Activated T-cell treated with anti-CD3 and anti-CD28 coated beads, Interleukin-2, amount 50 U/mL, for 24 hours (primary cell): Measurements from ENCODE around the gene DPPA4.
"Not testable (repeated sequence)": the region's sequence is repeated elsewhere in the genome, so short reads cannot be mapped to it uniquely, and the experiment has no call there.

Experiments
- DNase-seq: peaks from one replicate; pipeline ENCODE4 v3.0.0-alpha.2; 2020
- H3K27ac Mint-ChIP-seq: 2 replicates; pipeline ENCODE4 v1.8.0; 2020; ENCODE audit warnings: mild to moderate bottlenecking, mixed read lengths
- H3K27me3 Mint-ChIP-seq: 2 replicates; pipeline ENCODE4 v1.8.0; 2020; ENCODE audit warnings: mixed read lengths
- H3K36me3 Mint-ChIP-seq: 2 replicates; pipeline ENCODE4 v1.8.0; 2020; ENCODE audit warnings: low read depth, mixed read lengths
- H3K4me1 Mint-ChIP-seq: 2 replicates; pipeline ENCODE4 v1.8.0; 2020; ENCODE audit warnings: low read depth, mixed read lengths
- H3K4me3 Mint-ChIP-seq: 2 replicates; pipeline ENCODE4 v1.8.0; 2020; ENCODE audit warnings: mild to moderate bottlenecking, moderate library complexity, mixed read lengths
- H3K9me3 Mint-ChIP-seq: 2 replicates; pipeline ENCODE4 v1.8.0; 2020; ENCODE audit warnings: mixed read lengths

The DPPA4 gene, protein sequence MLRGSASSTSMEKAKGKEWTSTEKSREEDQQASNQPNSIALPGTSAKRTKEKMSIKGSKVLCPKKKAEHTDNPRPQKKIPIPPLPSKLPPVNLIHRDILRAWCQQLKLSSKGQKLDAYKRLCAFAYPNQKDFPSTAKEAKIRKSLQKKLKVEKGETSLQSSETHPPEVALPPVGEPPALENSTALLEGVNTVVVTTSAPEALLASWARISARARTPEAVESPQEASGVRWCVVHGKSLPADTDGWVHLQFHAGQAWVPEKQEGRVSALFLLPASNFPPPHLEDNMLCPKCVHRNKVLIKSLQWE

DNA sequence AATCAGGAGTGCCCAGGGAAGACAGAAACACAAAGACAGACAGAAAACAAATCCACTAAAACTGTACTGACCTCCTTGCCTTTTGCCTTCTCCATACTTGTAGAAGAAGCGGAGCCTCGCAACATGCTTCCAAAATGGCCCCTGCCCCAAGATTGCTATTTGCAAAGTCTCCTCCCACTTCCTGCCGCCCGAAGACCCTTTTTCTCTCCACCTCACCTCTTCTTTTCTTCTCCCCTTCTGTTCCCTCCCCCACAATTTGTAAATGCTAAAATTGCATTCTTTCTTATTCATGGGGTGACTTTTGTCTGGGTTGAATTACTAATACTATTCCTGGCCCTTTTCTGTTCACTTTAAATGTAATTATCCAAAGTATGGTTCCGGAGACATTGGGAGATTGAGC lies at the start of gene DPPA4:
Gene DPPA4 (minus strand): TSS at position 154 of the 400 bp plus-strand sequence. CDS start 29 bp downstream, at position 125.
- H3K4me3 Mint-ChIP-seq = peak within 1 kb of the TSS; percentile 74
- H3K27me3 Mint-ChIP-seq = peaks cover 43% of the 10 kb centered on the region
- H3K27ac Mint-ChIP-seq = no peak within 1 kb of the TSS
- no peak for DNase-seq
- peaks cover 13% of the 10 kb centered on the region for H3K4me1 Mint-ChIP-seq
- H3K9me3 Mint-ChIP-seq = no peaks in the 10 kb centered on the region
- no peaks in the 10 kb centered on the region for H3K36me3 Mint-ChIP-seq

DNA sequence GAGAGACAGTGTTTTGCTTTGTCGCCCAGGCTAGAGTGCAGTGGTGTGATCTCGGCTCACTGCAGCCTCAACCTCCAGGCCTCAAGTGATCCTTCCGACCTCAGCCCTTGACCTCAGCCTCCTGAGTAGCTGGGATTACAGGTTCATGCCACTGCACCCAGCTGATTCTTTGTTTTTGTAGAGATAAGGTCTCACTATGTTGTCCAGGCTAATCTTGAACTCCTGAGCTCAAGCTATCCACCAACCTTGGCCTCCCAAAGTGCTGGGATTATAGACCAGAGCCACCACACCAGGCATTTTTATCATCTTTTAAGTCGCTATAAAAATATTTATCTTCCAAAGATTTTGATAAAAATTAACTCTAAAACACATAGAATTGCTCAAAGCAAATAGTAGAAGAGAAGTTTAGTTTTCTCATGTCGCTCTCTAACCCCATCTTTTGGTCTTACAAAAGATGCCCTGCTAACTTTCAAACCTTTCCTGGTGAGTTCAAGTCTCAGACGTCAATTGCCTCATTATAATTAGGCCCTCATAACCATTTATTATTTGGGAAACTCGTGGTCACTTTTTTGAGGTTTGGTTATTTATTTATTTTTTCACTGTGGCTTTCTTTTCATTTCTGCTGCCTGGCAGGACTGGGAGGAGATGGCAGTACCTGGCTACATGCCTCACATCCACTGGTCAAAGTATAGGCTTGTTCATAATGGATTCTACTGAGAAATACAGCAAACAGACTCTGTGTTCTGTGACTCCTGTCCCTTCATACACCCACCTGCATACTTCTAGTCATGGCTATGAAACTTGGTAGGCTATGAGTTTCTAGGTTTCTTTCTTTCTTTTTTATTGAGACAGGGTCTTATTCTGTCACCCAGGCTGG lies 48.3 kb upstream of the DPPA4 start:
- no peaks in the 10 kb centered on the region for H3K36me3 Mint-ChIP-seq
- peaks cover 7% of the 10 kb centered on the region for H3K27me3 Mint-ChIP-seq
- no peaks in the 10 kb centered on the region for H3K4me1 Mint-ChIP-seq
- DNase-seq = no peak
- no peak overlapping the region for H3K4me3 Mint-ChIP-seq
- no peaks in the 10 kb centered on the region for H3K9me3 Mint-ChIP-seq
- H3K27ac Mint-ChIP-seq = no peak overlapping the region

DNA sequence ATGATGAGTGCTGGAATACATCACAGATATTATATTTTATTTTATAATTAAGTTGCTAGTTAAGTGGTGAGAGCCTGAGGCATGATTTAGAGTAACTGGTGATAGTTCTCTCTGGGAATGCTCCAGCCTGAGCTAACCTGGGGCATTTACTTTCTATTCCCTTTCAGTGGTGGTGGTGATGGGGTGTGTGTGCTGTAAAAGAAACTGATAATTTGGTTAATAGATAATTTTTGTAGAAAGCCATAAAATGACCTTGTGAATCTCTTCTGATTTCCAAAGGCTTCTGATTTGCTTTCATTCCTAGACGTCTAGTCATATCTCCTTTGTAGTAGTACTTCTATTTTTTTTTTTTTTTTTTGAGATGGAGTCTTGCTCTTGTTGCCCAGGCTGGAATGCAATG lies 46.8 kb upstream of the DPPA4 start:
- Mint-ChIP-seq H3K4me3 (no peak overlapping the region), H3K27me3 (peaks cover 5% of the 10 kb centered on the region), H3K9me3 (no peaks in the 10 kb centered on the region), H3K4me1 (no peaks in the 10 kb centered on the region), H3K36me3 (no peaks in the 10 kb centered on the region), H3K27ac (no peak overlapping the region)
- no peak for DNase-seq

DNA sequence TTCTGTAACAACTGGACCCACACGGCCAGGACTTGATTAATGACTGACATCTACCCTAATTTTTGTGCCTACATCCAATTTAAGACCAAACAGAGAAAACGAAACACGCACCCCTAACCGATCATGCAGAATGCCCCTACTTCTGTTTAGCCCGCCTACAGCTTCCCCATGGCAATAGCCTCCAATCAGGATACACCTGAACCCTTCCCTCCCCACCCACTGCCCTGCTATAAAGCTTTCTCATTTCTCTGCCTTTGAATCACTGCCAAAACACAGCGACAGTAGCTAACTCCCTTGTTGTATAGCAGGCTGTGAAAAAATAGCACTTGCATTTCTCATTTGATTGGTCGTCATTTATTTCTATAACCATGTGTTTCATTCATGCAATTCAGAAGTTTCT lies 45.2 kb upstream of the DPPA4 start:
- H3K36me3 Mint-ChIP-seq = no peaks in the 10 kb centered on the region
- H3K4me1 Mint-ChIP-seq = no peaks in the 10 kb centered on the region
- no peaks in the 10 kb centered on the region for H3K9me3 Mint-ChIP-seq
- no peak overlapping the region for H3K27ac Mint-ChIP-seq
- H3K27me3 Mint-ChIP-seq = peaks cover 5% of the 10 kb centered on the region
- no peak for DNase-seq
- H3K4me3 Mint-ChIP-seq = no peak overlapping the region

- no peaks in the 10 kb centered on the region for H3K27me3 Mint-ChIP-seq
- H3K36me3 Mint-ChIP-seq = no peaks in the 10 kb centered on the region
Observed at GRCh38 chr3:109375975-109376374, 38.6 kb upstream of the DPPA4 start.

GRCh38 chr3:109374434-109374833 lies 37.1 kb upstream of the DPPA4 start:
- not testable (repeated sequence) for H3K4me3 Mint-ChIP-seq, H3K27ac Mint-ChIP-seq, H3K4me1 Mint-ChIP-seq, DNase-seq, H3K36me3 Mint-ChIP-seq, H3K27me3 Mint-ChIP-seq, H3K9me3 Mint-ChIP-seq

More at GRCh38 chr3:109375975-109376374, 38.6 kb upstream of the DPPA4 start:
- Mint-ChIP-seq H3K27ac (no peak overlapping the region), H3K4me3 (no peak overlapping the region), H3K4me1 (peaks cover 3% of the 10 kb centered on the region), H3K9me3 (no peaks in the 10 kb centered on the region)
- no peak for DNase-seq

DNA sequence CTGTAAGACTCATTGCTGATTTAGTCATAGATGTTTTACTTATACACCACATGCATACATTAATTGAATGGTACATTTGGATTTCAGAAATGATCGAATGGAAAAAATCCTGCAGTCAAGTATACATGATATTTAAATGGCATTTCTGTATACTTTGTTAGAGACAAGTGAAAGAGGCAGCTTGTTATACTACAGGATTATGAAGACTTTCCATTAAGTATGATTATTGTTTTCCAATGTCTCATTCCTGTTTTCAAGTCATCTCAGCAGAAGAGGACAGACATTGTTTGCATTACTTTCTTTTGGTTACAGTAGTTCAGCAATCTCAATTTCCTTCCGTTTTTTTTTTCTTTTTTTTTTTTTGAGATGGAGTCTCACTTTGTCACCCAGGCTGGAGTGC lies 36.6 kb upstream of the DPPA4 start:
- Mint-ChIP-seq H3K36me3 (no peaks in the 10 kb centered on the region), H3K27ac (no peak overlapping the region), H3K27me3 (no peaks in the 10 kb centered on the region), H3K4me1 (peaks cover 3% of the 10 kb centered on the region), H3K4me3 (no peak overlapping the region), H3K9me3 (no peaks in the 10 kb centered on the region)
- no peak for DNase-seq

DNA sequence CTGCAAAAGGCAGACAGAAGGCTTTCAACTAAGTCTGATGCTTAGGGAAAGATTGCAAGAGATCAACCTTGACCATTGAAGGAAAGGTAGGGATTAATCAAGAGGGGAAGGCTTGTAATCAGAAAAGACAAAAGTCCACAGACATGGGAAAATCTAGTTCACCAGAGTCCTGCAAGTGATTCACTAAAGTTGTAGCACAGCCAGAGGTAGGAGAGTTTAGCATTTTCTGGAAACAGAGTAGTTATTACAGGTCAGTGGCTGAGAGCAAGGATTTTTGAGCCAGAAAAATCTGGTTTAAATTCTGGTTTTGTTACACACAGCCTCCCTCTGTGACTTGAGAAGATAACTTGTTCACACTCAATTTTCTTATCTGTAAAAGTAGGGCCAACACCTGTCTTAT lies 35.3 kb upstream of the DPPA4 start:
- Mint-ChIP-seq H3K27me3 (no peaks in the 10 kb centered on the region), H3K9me3 (no peaks in the 10 kb centered on the region)

DNA sequence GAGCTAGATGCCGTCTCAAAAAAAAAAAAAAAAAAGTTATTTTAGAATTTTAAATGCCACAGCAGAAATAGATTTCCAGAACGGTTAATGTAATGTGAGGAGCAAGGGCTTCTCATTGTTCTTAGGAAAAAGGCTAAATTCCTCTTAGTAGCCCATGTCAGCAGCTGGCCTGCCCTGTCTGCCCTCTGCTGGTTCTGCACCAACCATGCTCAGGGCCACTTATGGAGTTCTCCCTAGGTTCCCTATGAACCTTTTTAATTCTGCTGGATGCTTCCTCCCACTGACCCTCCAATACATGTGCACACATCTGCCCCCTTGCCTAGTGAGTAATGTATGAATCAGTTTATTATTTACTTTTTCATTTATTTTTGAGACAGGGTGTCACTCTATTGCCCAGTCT lies 32.2 kb upstream of the DPPA4 start:
- no peak for DNase-seq
- no peak overlapping the region for H3K27ac Mint-ChIP-seq
- peaks cover 3% of the 10 kb centered on the region for H3K4me1 Mint-ChIP-seq

More for the DNA sequence above, 35.3 kb upstream of the DPPA4 start:
- H3K4me3 Mint-ChIP-seq = no peak overlapping the region
- no peaks in the 10 kb centered on the region for H3K36me3 Mint-ChIP-seq
- H3K4me1 Mint-ChIP-seq = peaks cover 3% of the 10 kb centered on the region
- no peak for DNase-seq
- H3K27ac Mint-ChIP-seq = no peak overlapping the region

GRCh38 chr3:109364088-109364487 lies 26.7 kb upstream of the DPPA4 start:
- Mint-ChIP-seq H3K4me1 (no peaks in the 10 kb centered on the region), H3K9me3 (no peaks in the 10 kb centered on the region), H3K27me3 (no peaks in the 10 kb centered on the region), H3K4me3 (no peak overlapping the region), H3K36me3 (no peaks in the 10 kb centered on the region), H3K27ac (no peak overlapping the region)
- no peak for DNase-seq

More for the DNA sequence above, 32.2 kb upstream of the DPPA4 start:
- no peaks in the 10 kb centered on the region for H3K36me3 Mint-ChIP-seq
- H3K4me3 Mint-ChIP-seq = no peak overlapping the region
- no peaks in the 10 kb centered on the region for H3K27me3 Mint-ChIP-seq
- no peaks in the 10 kb centered on the region for H3K9me3 Mint-ChIP-seq

GRCh38 chr3:109363634-109364033 lies 26.3 kb upstream of the DPPA4 start:
- no peaks in the 10 kb centered on the region for H3K4me1 Mint-ChIP-seq
- no peaks in the 10 kb centered on the region for H3K36me3 Mint-ChIP-seq
- no peak for DNase-seq
- H3K4me3 Mint-ChIP-seq = no peak overlapping the region
- no peaks in the 10 kb centered on the region for H3K9me3 Mint-ChIP-seq
- no peak overlapping the region for H3K27ac Mint-ChIP-seq
- no peaks in the 10 kb centered on the region for H3K27me3 Mint-ChIP-seq

DNA sequence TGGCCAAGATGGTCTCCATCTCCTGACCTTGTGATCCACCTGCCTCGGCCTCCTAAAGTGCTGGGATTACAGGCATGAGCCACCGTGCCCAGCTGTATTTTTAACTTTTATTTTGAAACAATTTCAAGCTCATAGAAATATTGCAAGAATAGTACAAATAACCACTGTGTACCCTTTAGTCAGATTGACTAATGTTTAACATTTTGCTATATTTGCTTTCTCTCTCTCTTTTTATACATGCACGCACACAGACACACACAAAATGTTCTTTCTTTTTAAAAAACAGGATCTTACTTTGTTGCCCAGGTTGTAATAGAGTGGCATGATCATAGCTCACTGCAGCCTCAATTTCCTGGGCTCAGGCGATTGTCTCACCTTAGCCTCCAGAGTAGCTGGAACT lies 25.5 kb upstream of the DPPA4 start:
- no peak overlapping the region for H3K27ac Mint-ChIP-seq
- H3K9me3 Mint-ChIP-seq = no peaks in the 10 kb centered on the region
- no peaks in the 10 kb centered on the region for H3K27me3 Mint-ChIP-seq

DNA sequence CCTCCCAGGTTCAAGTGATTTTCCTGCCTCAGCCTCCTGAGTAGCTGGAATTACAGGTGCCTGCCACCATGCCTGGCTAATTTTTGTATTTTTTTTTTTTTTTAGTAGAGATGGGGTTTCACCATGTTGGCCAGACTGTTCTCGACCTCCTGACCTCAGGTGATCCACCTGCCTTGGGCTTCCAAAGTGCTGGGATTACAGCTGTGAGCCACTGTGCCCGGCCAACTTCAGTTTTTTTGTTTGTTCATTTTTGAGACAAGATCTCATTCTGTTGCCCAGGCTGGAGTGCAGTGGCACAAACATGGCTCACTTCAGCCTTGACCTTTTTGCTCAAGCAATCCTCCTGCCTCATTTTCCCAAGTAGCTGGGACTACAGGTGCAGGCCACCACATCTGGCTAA lies 21.5 kb upstream of the DPPA4 start:
- not testable (repeated sequence) for H3K4me1 Mint-ChIP-seq, H3K9me3 Mint-ChIP-seq, H3K36me3 Mint-ChIP-seq, DNase-seq, H3K4me3 Mint-ChIP-seq, H3K27me3 Mint-ChIP-seq, H3K27ac Mint-ChIP-seq

More for the DNA sequence above, 25.5 kb upstream of the DPPA4 start:
- H3K4me3 Mint-ChIP-seq = no peak overlapping the region
- H3K36me3 Mint-ChIP-seq = no peaks in the 10 kb centered on the region
- no peaks in the 10 kb centered on the region for H3K4me1 Mint-ChIP-seq
- no peak for DNase-seq

DNA sequence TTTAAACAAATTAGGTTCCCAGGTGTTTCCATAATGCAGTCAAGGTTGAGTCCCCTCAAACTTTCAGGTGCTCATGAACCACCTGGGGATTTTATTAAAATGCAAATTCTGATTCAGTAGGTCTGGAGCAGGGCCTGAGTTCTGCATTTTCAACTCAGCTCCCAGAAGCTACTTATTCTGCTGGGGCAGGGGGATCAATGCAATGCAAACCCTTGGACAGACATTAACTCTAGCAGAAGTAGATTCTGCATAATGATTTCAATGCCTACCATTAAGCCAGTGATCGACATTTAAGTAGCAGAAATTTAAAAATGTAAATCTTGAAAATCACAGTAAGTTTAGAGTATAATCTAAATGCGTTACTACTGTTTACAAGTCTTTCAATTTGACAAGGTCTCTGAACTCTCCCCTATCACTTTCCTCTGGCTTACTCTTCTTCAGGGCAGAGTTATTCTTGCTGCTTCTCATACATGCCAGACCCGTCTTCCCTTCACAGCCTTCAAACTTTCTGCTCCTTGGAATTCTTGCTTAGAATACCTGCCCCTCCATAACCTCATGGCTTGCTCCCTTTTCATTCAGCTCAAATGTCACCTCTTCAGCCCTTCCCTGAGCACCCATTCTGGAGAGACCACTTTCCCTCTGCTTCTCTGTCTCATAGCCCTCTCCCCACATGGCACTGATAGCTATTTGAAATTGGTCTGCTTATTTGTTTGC lies 19.3 kb upstream of the DPPA4 start:
- Mint-ChIP-seq H3K9me3 (no peaks in the 10 kb centered on the region), H3K27me3 (peaks cover 10% of the 10 kb centered on the region), H3K27ac (no peak overlapping the region), H3K4me3 (no peak overlapping the region), H3K36me3 (no peaks in the 10 kb centered on the region), H3K4me1 (no peaks in the 10 kb centered on the region)
- DNase-seq = no peak
